ENCODE data around the gene CLEC16A. TPM values are rescaled to one million over a fixed set of nuclear protein-coding genes. Genes with fewer than 3 reads are reported as not detected.

CLEC16A gene
- total and polyA plus RNA-seq, 2 experiments from 2014 or later = 9.9 to 24.1 TPM

DNA sequence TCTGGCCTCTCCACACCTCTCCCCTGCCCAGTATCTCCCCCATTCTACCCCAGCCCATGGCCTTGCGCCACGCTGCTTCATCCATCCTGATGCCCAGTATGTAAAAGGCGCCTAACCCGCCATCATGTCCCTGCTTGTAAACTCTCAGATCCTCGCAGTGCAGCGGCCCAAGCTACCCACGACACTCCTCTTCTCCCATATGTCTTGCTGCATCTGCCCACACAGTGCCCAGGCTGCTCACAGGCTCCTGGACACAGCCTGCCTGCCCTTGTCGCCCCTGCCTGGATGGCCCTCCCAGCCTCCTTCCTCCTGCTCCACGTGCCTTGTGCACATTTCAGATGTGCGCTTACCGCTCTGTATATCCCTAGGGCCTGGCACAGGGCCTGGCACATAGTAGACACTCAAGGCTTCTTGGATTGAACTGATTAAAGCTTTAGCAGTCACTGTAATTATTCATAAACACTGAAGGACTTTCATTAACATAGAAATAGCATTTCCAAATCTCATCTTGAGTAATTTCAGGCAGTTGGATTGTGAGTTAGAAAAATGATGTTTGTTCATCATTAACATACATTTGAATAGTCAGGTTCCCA is 129.1 kb downstream of the CLEC16A start:
- no peak overlapping the region for H3K27ac ChIP-seq (ENCODE audit: low read depth)
- Mint-ChIP-seq H3K27me3 (ENCODE audit: insufficient read depth, low read depth, poor library complexity) (peaks cover 3% of the 10 kb centered on the region), H3K27ac (peak overlapping the region; percentile 0; the same call in 1 of the 2 replicates), H3K9me3 (no peaks in the 10 kb centered on the region), H3K4me1 (peaks cover 11% of the 10 kb centered on the region), H3K36me3 (ENCODE audit: low read depth) (no peaks in the 10 kb centered on the region), H3K4me3 (no peak overlapping the region)
- peaks cover 4% of the 10 kb centered on the region; the same call in 1 of the 2 replicates for H3K4me1 ChIP-seq (ENCODE audit: insufficient read depth)
- ATAC-seq = no peak
- no peaks in the 10 kb centered on the region for H3K9me2 ChIP-seq (ENCODE audit: insufficient read depth)
- TF ChIP-seq, protein P1, sequence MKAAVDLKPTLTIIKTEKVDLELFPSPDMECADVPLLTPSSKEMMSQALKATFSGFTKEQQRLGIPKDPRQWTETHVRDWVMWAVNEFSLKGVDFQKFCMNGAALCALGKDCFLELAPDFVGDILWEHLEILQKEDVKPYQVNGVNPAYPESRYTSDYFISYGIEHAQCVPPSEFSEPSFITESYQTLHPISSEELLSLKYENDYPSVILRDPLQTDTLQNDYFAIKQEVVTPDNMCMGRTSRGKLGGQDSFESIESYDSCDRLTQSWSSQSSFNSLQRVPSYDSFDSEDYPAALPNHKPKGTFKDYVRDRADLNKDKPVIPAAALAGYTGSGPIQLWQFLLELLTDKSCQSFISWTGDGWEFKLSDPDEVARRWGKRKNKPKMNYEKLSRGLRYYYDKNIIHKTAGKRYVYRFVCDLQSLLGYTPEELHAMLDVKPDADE (IDR thresholded peaks at IDR 0.05) = no peak
- no peak for TF ChIP-seq EZH2phosphoT487 (IDR thresholded peaks at IDR 0.05; ENCODE audit: unreplicated experiment)
- no peak for TF ChIP-seq ZNF331 (CRISPR knock-in tag; IDR thresholded peaks at IDR 0.05; ENCODE audit: low read depth)
- TF ChIP-seq NANOG (IDR thresholded peaks at IDR 0.05; ENCODE audit: borderline replicate concordance) = no peak
- TF ChIP-seq CREB1 (CRISPR knock-in tag; IDR thresholded peaks at IDR 0.05; ENCODE audit: low read depth) = no peak
- TF ChIP-seq, protein P2, sequence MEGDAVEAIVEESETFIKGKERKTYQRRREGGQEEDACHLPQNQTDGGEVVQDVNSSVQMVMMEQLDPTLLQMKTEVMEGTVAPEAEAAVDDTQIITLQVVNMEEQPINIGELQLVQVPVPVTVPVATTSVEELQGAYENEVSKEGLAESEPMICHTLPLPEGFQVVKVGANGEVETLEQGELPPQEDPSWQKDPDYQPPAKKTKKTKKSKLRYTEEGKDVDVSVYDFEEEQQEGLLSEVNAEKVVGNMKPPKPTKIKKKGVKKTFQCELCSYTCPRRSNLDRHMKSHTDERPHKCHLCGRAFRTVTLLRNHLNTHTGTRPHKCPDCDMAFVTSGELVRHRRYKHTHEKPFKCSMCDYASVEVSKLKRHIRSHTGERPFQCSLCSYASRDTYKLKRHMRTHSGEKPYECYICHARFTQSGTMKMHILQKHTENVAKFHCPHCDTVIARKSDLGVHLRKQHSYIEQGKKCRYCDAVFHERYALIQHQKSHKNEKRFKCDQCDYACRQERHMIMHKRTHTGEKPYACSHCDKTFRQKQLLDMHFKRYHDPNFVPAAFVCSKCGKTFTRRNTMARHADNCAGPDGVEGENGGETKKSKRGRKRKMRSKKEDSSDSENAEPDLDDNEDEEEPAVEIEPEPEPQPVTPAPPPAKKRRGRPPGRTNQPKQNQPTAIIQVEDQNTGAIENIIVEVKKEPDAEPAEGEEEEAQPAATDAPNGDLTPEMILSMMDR (conservative IDR thresholded peaks at IDR 0.05; ENCODE audit: low read depth in 2 of 2) = no peak
- no peak for TF ChIP-seq POLR2AphosphoS5 (IDR thresholded peaks at IDR 0.05; ENCODE audit: low read depth)
- no peaks in the 10 kb centered on the region for H3F3A ChIP-seq (replicated peaks; ENCODE audit: low read depth)
- H3K4me3 ChIP-seq = no peak overlapping the region
- no peak for DNase-seq (ENCODE audit: low spot score)
- no peaks in the 10 kb centered on the region for H3K79me2 ChIP-seq (replicated peaks; ENCODE audit: insufficient read depth)
- H3K36me3 ChIP-seq (ENCODE audit: insufficient read depth) = no peaks in the 10 kb centered on the region; the same call in 1 of the 2 replicates
- no peaks in the 10 kb centered on the region for H3K27me3 ChIP-seq (ENCODE audit: insufficient read depth)
- H4K20me1 ChIP-seq (replicated peaks; ENCODE audit: insufficient read depth) = no peaks in the 10 kb centered on the region
- H3K4me2 ChIP-seq = no peak overlapping the region
- no peak overlapping the region for H2AFZ ChIP-seq

DNA sequence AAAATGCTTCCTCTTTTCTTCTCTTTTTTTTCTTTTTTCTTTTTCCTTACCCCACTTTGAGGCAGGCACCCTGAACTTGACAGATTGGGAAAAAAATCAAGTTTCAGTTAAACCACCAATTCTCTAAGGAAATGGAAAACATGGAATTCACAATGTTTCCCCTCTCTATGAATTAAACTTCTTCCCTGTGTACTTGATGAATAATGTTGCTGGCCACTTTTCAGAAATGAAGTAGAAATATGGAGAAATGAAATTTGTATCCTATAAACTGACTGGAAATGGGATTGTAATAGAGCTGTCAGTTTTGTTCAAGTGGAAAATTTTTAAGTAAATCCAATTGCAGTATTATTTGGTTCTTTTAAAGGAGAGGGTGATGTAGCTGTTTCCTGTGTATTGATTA is 129.8 kb downstream of the CLEC16A start:
- H3K27ac ChIP-seq (ENCODE audit: low read depth) = no peak overlapping the region
- no peaks in the 10 kb centered on the region for H3K9me3 Mint-ChIP-seq
- H3K4me2 ChIP-seq = no peak overlapping the region
- peaks cover 3% of the 10 kb centered on the region for H3K27me3 Mint-ChIP-seq (ENCODE audit: insufficient read depth, low read depth, poor library complexity)
- H3K79me2 ChIP-seq (replicated peaks; ENCODE audit: insufficient read depth) = no peaks in the 10 kb centered on the region
- H3K4me3 Mint-ChIP-seq = no peak overlapping the region
- no peaks in the 10 kb centered on the region for H3K9me2 ChIP-seq (ENCODE audit: insufficient read depth)
- no peaks in the 10 kb centered on the region for H3K36me3 Mint-ChIP-seq (ENCODE audit: low read depth)
- ATAC-seq (no peak), DNase-seq (ENCODE audit: low spot score) (no peak)
- H2AFZ ChIP-seq = no peak overlapping the region
- H3K27me3 ChIP-seq (ENCODE audit: insufficient read depth) = no peaks in the 10 kb centered on the region
- H3K27ac Mint-ChIP-seq = peak overlapping the region; percentile 10; the same call in 1 of the 2 replicates
- H3K36me3 ChIP-seq (ENCODE audit: insufficient read depth) = no peaks in the 10 kb centered on the region; the same call in 1 of the 2 replicates
- peaks cover 13% of the 10 kb centered on the region for H3K4me1 Mint-ChIP-seq
- no peaks in the 10 kb centered on the region for H3F3A ChIP-seq (replicated peaks; ENCODE audit: low read depth)
- H3K4me3 ChIP-seq = no peak overlapping the region
- H4K20me1 ChIP-seq (replicated peaks; ENCODE audit: insufficient read depth) = no peaks in the 10 kb centered on the region
- peaks cover 4% of the 10 kb centered on the region; the same call in 1 of the 2 replicates for H3K4me1 ChIP-seq (ENCODE audit: insufficient read depth)
- TF ChIP-seq POLR2AphosphoS5 (IDR thresholded peaks at IDR 0.05; ENCODE audit: low read depth) (no peak), ZNF331 (CRISPR knock-in tag; IDR thresholded peaks at IDR 0.05; ENCODE audit: low read depth) (no peak), EZH2phosphoT487 (IDR thresholded peaks at IDR 0.05; ENCODE audit: unreplicated experiment) (no peak), EZH2 (IDR thresholded peaks at IDR 0.05; ENCODE audit: low read depth, unreplicated experiment) (no peak)
- TF ChIP-seq, protein P2 (conservative IDR thresholded peaks at IDR 0.05; ENCODE audit: low read depth in 2 of 2) = no peak
- TF ChIP-seq, protein P1 (IDR thresholded peaks at IDR 0.05) = no peak
- TF ChIP-seq, protein P3, sequence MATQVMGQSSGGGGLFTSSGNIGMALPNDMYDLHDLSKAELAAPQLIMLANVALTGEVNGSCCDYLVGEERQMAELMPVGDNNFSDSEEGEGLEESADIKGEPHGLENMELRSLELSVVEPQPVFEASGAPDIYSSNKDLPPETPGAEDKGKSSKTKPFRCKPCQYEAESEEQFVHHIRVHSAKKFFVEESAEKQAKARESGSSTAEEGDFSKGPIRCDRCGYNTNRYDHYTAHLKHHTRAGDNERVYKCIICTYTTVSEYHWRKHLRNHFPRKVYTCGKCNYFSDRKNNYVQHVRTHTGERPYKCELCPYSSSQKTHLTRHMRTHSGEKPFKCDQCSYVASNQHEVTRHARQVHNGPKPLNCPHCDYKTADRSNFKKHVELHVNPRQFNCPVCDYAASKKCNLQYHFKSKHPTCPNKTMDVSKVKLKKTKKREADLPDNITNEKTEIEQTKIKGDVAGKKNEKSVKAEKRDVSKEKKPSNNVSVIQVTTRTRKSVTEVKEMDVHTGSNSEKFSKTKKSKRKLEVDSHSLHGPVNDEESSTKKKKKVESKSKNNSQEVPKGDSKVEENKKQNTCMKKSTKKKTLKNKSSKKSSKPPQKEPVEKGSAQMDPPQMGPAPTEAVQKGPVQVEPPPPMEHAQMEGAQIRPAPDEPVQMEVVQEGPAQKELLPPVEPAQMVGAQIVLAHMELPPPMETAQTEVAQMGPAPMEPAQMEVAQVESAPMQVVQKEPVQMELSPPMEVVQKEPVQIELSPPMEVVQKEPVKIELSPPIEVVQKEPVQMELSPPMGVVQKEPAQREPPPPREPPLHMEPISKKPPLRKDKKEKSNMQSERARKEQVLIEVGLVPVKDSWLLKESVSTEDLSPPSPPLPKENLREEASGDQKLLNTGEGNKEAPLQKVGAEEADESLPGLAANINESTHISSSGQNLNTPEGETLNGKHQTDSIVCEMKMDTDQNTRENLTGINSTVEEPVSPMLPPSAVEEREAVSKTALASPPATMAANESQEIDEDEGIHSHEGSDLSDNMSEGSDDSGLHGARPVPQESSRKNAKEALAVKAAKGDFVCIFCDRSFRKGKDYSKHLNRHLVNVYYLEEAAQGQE (IDR thresholded peaks at IDR 0.05; ENCODE audit: unreplicated experiment) = no peak

All from GM23338 (cell line).